GM18861 (cell line): ENCODE measurements around the gene MEG3.
"Not testable (repeated sequence)": the region's sequence is repeated elsewhere in the genome, so short reads cannot be mapped to it uniquely, and the experiment has no call there.

ENCODE experiments used
- ATAC-seq: cut with Tn5 transposase; IDR thresholded peaks from one replicate; pipeline ENCODE4 v1.9.1; 2021; ENCODE audit not compliant: unreplicated experiment

Gene MEG3

DNA sequence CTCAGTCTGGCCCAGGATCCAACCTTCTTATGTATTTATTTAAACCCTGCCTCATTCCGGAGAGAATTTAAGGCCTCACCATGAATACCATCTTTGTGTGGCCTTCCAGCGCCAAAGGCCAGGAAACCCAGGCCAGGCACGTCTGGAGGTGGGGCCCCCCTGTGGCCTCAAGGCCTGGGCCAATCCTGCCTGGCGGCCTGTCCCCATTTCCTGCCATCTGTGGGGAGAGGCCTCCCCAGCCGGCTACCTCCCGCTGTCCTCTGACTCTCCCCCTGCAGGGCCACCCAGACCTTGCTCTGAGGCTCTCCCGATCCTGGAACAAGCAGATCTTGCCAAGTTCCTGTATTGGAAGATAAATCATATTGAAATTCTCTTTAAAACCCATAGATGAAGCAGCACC is 37.4 kb upstream of the MEG3 start:
- no peak for ATAC-seq

DNA sequence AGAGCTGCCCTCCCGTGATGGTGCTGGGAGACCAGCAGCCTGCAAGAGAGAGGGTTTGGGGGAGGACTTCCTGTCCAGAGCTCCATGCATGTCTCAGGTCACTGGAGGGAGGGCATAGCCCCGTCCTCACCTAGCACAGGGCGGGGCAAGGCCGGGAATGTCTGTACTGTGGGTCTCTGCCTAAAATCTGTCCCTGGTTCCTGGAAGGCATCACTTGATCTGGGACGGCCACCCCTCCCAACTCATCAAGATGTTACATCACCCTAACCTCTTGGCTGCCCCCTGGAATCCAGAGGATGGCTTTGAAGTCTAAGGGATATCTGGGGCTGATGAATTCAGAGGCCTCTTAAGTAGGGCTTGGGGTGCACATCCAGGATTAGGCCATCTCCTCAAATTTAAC is 37.0 kb upstream of the MEG3 start:
- no peak for ATAC-seq

DNA sequence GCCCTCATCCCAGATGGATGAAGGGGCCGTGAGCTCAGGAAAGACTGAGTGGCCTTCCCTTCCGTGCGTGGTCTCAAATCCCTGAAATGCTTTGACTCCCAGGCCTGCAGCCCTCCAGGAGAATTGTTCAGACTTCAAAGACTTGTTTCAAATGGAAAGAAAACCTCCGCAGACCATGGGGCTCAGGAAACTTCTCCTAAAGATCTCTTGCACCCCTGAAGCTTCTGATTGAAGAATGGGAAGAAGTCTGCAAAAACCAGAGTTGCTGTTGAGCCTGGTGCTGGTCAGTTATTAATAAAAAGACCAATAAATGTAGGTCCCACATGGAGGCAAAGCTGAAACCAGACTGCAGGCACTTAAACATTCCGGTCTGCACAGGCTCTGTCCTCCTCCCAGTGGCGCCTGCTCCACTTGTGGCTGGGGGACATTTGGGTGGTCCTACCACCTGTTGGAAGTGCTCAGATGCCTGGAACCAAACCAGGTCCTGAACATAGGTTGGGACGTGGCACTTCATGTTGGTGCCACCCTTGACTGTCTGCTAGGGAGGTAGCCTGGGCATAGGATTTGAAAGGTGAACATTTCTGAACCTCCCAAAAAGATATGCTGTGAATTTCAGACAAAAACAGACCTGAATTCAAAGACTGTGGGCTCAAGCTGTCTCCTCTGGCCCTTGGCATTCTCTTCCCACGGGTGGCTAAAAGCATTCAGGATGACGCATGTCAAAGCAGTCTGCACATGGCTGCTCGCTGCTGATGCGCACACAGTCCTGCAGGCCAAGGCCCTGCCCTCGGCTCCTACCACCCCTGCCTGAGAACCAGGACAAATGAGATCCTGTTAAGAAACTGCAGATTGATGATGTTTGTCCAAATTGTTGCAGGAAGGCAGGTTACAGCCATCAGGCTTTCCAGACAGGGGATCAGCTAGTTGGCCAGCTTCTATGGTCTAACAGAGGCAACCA is 36.2 kb upstream of the MEG3 start:
- no peak for ATAC-seq

- ATAC-seq = no peak
Observed at GRCh38 chr14:100790502-100791347, 35.2 kb upstream of the MEG3 start.

- no peak for ATAC-seq
Observed at GRCh38 chr14:100791348-100791735, 34.6 kb upstream of the MEG3 start.

DNA sequence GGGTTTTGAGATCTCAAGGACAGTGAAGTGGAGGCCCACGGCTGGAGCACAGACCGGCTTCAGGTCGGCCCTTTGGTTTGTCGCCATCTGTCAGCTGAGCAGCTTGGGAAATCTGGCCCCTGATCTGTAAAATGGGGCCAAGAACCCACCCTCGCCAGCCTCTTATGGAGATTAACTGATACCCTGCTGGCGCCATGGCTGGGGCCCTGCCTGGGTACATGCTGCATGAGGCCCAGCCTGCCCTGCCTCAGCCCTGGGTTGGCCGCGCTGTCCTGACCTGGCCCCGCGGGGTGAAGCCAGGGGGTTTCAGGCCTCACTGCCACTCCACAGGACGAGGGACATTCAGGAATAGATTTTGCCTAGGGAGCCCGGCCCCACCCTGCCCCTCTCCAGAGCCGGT is 33.9 kb upstream of the MEG3 start:
- no peak for ATAC-seq

DNA sequence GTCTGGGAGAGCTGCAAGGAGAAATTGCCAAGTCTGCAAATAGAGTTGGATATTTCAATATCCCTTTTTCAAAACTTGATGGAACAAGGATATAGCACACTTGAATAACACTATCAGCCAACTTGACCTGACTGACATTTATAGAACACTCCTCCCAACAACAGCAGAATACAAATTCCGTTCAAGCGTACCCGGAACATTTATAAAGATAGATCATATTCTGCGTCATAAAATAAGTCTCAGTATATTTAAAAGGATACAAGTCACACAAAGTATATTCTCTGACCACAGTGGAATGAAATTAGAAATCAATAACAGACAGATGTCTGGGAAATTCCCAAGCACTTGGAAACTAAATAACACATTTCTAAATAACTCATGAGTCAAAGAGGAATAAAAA is 29.0 kb upstream of the MEG3 start:
- ATAC-seq = no peak

GRCh38 chr14:100800041-100800440 is 25.9 kb upstream of the MEG3 start:
- no peak for ATAC-seq

DNA sequence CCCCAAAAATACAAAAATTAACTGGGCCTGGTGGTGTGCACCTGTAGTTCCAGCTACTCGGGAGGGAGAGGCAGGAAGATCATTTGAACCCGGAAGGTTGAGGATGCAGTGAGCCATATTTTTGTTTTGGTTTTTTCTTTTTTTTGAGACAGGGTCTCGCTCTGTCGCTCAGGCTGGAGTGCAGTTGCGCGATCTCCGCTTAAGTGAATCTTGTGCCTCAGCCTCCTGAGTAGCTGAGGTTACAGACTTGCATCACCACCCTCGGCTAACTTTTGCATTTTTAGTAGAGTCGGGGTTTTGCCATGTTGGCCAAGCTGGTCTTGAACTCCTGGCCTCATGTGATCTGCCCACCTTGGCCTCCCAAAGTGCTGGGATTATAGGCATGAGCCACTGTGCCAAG is 24.5 kb upstream of the MEG3 start:
- ATAC-seq = not testable (repeated sequence)

DNA sequence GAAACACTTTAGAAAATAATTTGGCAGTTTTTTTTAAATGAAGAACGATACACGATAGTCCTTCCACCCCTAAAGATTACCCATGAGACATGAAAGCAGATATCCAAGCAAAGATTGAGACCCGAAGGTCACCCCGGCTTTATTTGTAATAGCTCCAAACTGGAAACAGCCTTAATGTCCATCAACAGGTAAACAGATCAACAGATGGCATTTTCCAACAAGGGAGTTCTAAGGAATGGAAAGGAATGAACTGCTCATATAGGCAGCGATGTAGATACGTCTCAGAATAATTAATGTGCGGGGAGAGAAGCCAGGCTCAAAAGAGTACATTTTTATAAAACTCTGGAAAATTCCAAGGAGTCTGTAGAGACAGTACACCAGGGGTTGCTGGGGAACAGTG is 23.7 kb upstream of the MEG3 start:
- ATAC-seq = no peak

DNA sequence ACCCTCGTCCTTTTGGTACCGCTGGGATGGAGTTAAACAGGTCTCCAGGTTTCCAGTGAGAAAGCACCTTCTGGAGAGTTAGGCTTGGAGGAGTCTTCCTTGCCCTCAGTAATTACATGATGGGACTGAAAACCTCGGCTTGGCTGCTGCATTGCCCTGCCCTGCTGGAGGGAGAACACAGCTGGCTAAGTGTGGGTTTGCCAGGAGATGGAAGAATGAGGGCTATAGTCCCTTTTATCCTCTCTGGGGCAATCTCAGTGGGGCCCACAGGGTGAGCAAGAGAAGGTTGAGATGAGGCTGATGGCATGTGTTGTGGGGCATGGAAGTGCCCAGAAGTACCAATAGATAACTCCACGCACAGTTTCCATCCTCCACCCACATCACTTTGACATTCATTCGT is 23.2 kb upstream of the MEG3 start:
- ATAC-seq = no peak

DNA sequence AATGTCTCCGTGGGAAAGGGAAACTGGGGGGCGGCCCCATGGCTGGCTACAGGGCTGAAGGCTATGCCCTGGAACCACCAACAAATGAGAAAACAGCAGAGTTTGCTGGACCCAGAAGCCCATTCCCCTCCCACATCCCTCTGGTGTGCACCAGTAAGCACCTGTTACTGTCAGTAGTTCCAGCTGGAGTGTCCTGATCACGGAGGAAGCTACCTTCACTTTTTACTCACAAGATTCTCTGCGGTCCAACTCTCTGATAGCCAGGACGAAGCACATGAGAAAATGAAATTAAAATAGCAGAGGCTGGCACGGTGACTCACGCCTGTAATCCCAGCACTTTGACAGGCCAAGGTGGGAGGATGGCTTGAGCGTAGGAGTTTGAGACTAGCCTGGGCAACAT is 22.7 kb upstream of the MEG3 start:
- ATAC-seq = no peak

GRCh38 chr14:100803676-100804075 is 22.2 kb upstream of the MEG3 start:
- ATAC-seq = no peak

- no peak for ATAC-seq
Observed at GRCh38 chr14:100804138-100804537, 21.8 kb upstream of the MEG3 start.

GRCh38 chr14:100804558-100805309 is 21.2 kb upstream of the MEG3 start:
- no peak for ATAC-seq

DNA sequence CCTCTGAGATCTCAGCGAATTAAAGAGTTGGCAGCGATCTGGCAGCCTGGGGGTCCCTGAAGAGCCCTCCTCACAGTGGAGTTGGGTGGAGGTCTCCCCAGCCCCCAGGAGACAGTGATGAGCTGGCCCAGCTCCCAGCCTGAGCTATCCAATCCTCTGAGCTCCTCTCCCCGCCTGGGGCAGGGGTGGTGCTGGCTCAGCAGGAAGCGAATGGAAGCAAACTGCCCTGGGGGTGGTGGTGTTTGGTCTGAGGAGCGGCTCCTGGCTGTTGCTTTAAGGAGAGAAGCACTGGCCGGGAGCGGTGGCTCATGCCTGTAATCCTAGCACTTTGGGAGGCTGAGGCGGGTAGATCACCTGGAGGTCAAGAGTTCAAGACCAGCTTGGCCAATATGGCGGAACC is 19.5 kb upstream of the MEG3 start:
- ATAC-seq = no peak

DNA sequence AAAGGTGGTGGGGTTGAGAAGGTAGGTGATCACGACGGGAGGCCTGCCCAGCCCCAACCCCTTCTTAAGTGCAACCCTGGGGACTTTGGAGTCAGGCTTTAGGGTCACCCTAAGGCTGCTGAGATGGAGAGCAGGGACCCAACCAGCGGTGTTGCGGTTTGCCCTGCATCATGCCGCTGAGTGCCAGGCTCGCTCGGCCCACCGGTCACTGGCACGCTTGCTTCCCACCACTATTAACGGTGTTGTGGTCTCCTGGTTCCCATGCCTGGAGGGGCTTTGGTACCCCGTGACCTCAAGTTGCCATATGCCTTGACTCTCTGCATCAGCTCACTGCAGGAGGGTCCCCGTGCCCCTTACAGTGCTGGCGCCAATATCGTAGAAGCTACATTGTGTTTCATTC is 18.4 kb upstream of the MEG3 start:
- ATAC-seq = no peak

- no peak for ATAC-seq
Observed at GRCh38 chr14:100807979-100808734, 17.8 kb upstream of the MEG3 start.

DNA sequence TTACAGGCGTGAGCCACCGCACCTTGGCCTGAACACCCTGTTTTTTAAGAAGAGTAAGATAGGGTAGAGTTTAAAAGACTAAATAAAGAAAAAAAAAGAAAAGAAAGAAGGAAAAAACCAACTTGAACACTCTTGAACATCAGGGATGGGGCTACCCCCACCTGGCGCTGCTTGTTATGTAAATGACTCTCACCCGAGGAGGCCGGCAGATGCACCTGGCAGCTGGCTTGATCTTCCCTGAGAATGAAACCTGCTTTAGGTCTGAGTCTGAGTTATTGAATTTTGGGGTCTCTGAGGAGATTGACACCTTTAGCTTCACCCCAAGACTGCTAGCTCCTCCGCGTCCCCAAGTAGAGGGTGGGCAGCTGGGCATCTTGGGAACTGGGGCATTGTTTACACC is 15.5 kb upstream of the MEG3 start:
- no peak for ATAC-seq

DNA sequence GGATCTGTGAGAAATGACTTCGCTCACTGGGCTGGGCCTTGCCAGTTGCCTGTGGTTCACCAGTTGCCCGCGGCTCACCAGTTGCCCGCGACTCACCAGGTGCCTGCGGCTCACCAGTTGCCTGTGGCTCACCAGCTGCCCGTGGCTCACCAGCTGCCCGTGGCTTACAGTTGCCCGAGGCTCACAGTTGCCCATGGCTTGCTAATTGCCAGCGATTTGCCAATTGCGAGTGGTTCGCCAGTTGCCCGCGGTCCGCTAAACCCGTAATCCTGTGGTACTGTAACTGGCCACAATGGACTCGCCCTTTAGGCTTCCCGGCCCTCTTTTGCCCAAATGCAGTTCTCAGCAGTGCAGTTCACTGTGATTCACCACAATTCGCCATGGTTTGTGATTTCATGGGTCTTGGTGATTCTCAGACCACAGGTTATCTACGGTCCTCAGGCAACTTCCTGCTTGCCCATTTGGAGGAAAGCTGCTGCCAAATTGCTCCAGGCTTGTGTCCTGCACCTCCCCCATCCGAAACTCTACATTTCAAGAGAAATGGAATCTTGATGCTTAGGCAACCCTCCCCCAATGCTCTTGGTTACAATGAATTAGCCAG is 15.0 kb upstream of the MEG3 start:
- ATAC-seq = no peak
